NCI-H1930 (cell line): Measurements from ENCODE around the gene DEDD2.
A peak's percentile ranks its signal among the peaks of the same experiment; 100 is the strongest.
"Not testable (repeated sequence)": the region's sequence is repeated elsewhere in the genome, so short reads cannot be mapped to it uniquely, and the experiment has no call there.

Experiments used
- DNase-seq, 2 experiments: peaks; one replicate each; lab custom pipeline; 2025; lab: John Stamatoyannopoulos, UW

DEDD2 gene, protein sequence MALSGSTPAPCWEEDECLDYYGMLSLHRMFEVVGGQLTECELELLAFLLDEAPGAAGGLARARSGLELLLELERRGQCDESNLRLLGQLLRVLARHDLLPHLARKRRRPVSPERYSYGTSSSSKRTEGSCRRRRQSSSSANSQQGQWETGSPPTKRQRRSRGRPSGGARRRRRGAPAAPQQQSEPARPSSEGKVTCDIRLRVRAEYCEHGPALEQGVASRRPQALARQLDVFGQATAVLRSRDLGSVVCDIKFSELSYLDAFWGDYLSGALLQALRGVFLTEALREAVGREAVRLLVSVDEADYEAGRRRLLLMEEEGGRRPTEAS

DNA sequence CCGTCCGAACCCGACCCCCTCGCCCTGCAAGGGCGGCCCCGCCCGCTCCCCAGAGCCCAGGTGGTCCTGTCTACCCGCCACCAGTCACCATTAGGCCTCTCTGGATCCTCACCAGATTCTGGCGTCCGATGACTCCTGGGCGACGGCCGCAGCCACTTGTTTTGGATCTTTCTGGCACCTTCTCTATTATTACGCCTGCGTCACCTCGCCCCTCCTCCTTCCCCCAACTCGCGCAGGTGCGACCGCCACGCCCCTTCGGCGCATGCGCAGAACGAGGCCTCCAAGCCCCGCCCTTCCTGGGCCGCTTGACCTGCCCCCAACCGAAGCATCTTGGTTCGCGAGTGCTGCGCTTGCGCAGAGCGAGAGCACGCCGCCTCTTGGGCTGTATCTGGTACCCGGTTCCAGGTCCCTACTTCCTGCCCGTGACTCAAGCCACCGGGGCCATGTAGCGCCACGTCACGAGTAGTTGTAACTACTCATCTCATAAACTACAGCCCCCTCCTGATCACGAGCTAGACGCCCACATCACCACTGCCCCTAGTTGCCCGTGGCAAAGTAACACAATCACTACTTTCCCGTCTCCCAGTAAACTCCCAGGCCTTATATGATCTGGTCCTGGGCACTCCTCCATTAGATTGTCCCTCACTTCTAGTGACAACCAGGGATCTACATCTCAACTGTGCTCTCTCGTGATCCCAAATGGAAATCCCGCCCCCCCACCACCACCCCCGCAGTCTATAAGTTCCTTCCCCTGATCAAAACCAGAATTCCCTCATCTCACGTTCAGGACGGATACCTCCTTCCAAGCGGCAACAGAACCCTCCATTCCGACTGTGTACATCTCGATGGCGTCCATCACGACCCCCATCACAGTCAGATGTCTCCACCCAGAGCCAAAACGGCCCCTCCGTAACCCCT is at the start of gene DEDD2:
DEDD2 (minus strand) TSS at position 158 of the 918 bp plus-strand sequence. CDS start 670 bp downstream, outside the sequence.
- DNase-seq = peak; percentile 96 to 99

DNA sequence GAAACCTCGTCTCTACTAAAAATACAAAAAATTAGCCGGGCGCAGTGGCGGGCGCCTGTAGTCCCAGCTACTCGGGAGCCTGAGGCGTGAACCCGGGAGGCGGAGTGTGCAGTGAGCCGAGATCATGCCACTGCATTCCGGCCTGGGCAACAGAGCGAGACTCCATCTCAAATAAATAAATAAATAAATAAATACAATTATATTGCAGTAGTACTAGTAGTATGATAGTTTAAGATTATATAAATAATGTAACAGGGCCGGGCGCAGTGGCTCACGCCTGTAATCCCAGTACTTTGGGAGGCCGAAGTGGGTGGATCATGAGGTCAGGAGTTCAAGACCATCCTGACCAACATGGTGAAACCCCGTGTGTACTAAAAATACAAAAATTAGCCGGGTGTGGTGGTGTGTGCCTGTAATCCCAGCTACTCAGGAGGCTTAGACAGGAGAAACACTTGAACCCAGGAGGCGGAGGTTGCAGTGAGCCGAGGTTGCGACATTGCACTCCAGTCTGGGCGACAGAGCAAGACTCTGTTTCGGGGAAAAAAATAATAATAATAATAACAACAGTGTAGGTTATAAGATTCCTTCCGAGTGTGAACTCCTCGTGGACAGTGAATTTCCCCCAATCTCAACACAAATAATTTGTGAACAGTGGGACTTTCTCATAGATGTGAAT is 49.6 kb upstream of the DEDD2 start:
- DNase-seq = not testable (repeated sequence)

DNA sequence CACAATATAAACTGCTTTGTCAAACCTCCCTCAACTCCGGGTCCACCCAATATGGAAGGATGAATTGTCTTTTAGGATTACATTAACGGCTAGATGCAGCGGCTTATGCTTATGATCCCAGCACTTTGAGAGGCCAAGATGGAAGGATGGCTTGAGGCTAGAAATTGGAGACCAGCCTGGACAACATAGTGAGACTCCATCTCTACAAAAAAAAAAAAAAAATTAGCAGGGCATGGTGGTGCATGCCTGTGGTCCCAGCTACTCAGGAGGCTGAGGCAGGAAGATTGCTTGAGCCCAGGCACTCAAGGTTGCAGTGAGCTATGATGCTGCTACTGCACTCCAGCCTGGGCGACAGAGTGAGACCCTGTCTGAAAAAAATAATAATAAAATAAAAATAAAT is 48.6 kb upstream of the DEDD2 start:
- DNase-seq = not testable (repeated sequence)

DNA sequence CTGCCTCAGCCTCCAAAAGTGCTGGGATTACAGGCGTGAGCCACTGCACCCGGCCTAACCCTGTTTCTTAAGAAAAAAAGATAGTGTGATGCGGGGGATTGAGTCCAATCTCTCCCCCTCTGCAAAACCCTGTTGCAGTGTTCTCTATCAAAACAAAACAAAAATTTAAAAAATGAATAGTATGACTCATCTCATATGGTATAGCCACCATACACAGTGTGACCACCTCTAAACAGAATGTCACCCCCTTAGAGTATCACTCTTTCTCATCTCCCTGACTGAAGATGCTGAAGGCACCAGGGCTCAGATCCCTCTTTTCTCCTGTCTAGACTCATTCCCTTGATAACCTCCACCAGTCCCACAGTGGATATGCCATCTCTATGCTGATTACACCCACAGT is 44.3 kb upstream of the DEDD2 start:
- no peak for DNase-seq

DNA sequence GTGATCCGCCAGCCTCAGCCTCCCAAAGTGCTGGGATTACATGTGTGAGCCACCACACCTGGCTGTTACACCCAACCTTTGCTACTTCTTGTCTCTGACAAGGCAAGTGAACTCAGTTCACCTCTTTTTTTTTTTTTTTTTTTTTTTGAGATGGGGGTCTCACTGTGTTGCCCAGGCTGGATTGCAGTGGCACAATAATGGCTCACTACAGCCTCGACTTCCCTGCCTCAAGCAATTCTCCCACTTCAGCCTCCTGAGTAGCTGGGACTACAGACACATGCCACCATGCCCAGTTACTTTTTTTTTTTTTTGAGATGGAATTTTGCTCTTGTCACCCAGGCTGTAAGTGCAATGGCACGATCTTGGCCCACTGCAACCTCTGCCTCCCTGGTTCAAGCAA is 40.4 kb upstream of the DEDD2 start:
- DNase-seq = not testable (repeated sequence)

DNA sequence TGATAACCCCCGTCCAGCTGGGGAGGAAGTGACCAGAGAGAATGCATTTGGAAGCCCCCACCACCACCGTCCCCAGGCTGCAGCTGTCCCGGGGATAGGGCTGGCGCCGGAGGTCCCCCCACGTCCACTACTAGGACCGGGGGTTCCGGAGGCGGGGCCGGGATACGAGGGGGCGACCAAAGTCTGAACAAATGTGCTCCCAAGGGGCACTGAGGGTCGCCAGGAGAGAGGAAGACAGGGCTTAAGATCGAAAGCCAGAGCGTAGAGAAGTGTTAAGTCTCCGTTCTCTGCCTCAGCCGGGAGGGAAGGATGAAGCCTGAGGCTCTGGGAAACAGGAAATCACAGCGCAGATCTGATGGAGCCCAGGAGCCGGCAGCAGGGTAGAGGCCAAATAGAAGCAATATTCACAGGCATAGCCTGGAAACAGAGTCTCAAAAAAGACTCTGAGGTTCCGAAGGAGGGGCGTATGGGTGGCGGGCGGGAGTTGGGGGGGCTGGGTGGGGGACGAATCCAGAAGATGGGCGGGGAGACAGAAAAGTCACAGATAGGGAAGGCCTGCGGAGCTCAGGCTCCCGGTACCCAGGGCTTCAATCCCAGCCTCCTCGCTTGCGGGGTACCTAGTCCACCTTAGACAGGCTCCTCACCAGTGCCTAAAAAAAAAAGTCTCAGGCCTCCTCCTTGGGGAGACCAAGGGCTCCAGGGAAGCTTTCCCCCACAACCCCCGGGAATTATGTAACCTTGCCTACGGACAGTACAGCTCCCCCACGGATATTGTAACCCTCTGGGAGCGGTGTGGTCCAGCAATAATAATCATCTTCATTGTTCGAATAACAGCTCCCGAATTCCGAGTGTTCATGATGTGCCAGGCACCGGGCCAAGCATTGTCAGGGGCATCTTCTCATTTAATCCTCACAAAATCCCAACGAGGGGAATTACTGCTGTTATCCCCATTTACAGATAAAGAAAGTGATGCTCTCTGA is 38.6 kb upstream of the DEDD2 start:
- peak in 1 of 2 experiments; percentile 27 for DNase-seq

DNA sequence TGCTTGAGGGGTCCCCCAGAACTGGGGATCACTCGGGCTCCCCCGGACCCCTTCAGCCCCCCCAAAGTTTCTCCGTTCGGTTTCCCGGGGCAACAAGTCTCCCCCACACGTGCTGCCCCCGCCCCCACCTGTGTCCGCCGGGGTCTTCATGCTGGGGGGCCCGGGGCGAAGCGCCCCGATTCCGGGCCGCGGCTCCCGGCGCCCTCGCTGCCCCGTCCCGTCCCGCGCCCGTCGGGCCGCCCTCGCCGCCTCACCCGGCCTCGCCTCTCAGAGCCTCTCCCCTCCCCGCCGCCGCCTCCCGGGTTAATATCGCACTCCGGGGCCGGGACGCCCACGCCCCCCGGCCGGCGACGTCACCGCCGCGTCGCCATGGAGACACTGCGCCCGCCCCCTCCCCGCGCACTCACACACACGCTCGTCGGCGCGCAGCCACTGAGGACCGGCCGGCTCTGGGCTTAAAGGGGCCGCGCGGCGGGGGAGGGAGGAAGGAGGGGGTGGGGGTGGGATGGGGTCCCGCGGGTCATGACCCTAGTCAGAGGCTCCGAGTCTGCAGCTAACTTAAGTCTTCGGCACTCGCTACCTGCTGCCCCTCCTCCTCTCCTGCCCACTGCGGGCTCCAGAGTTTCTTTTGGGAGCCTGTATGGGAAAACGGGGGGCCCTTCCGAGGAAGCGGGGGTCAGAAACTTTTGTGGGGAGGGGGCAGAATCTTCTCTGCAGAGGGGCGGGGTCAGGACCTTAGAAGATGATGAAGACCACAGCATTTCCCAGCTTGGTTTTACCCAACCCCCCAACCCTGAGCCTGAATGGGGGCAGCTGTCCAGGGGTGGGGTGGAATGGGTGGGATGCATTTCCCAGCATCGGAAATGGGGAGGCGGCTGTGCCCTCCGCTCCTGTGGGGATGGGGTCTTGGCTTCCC is 37.6 kb upstream of the DEDD2 start, which contains the start of gene ERF:
ERF (minus strand) TSS at position 279 of the 916 bp plus-strand sequence; CDS start at position 150, 129 bp downstream.
- DNase-seq = peak; percentile 88 to 94

DNA sequence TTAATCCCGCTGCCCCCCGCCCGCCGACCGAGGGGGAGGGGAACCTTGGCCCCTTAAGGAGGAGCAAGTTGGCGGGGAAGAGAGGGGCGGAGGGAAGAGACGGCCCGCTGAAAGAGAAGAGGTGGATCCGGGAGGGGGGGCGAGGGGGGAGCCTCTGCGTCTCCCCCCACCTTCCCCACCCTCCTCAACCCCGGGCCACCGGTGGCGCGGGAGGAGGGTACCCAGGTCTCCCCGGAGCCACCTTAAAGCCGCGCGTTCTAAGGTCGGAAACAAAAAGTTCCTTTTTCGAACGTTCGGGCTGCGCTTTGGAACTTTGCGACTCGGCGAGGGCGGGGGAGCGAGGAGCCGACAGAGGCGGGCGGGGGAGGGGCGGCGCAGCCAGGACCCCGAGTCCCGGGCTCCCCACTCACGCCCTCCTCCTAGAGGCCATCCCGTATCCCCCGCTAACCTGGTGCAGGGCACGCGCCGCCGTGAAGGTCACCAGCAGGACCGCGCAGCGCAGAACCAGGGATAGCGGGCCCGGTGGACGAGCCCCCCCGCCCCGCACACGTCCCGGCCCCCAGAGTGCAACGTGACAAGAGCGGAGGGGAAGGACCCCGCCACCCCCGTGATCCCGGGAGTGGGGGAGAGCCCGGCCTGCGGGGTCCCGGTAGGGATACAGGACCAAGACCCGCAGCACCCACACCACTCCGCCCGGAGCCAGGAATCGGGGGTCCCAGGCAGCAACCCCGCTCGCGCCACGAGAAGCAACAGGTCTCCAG is 36.8 kb upstream of the DEDD2 start:
- peak in 1 of 2 experiments; percentile 45 for DNase-seq

DNA sequence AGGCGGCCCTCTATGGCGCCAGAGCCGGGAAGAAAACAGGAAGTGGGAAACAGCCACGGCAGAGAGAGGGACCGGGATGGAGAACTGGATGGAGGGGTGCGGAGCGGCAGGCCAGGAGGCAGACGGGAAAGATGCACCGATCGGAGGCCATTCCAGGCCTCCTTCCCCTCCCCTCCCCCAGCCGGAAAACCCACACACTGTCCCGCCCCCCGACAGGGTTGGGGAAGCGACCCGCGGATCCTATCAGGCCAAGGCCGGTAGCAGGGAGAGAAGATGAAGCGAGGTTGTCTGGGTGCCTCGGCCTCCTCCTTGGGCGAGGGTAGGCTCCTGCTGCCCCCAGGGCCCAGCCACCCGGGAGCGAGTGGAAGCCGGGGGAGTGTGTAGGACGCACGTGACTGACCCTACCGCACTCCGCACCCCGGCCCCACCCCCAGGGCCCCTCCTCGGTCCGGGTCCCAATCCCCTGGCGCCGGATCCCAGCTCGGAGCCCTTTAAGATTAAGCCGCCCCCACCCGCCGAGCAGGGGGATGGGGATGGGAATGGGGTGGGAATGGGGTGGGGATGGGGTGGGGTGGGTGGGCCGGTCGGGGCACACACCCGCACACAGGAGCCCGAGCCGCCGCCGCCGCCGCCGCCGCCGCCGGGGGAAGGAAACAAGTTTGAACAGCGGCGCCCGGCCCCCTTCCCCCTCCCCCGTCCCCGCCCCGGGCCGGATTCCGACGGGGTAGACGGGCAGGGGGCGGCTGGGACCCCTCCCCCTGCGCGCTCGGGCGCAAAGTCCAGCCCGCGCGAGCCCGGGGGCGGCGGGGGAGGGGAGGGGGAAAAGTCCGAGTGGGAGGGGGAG is 36.0 kb upstream of the DEDD2 start:
- DNase-seq = peak in 1 of 2 experiments; percentile 28

DNA sequence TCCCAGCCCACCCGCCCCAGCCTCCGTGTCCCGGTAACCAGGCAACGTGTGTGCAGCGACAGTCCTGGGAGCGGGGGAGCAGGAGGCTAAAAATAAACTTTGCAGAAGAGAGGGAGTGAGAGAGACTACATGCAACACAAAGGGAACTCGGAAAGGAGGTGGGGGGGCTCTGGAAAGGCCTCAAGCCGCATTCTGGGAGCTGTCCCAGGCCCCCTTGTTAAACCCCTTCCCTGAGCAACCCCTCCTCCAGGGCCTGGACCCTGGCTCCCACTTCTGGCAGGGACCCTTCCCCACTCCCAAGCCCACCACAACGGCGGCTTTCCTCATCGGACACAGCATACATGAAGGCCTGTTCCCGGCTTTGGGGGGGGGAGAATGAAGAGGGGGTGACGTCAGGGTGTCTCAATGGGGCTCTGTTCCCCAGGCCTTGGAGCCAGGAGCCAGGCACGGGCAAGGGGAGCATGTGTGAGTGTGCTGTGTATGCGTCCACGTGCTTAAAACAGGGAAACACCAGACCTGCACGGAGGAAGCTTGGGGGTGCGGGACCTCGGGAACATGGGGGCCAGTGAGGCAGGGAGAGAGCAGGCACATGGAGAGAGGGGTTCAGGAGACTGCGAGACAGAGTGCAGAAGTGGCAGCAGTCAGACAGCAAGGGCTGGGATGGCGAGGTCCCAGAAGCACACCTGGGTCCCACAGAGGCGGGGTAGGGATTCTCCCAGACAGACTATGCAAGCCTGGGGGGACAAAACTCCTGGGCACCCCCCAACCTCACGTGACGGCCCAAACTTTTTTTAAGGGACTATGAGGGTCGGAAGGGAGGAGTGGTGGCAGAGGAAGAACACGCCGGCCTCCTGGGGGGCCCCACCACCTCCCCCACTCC is 35.1 kb upstream of the DEDD2 start:
- DNase-seq = no peak

DNA sequence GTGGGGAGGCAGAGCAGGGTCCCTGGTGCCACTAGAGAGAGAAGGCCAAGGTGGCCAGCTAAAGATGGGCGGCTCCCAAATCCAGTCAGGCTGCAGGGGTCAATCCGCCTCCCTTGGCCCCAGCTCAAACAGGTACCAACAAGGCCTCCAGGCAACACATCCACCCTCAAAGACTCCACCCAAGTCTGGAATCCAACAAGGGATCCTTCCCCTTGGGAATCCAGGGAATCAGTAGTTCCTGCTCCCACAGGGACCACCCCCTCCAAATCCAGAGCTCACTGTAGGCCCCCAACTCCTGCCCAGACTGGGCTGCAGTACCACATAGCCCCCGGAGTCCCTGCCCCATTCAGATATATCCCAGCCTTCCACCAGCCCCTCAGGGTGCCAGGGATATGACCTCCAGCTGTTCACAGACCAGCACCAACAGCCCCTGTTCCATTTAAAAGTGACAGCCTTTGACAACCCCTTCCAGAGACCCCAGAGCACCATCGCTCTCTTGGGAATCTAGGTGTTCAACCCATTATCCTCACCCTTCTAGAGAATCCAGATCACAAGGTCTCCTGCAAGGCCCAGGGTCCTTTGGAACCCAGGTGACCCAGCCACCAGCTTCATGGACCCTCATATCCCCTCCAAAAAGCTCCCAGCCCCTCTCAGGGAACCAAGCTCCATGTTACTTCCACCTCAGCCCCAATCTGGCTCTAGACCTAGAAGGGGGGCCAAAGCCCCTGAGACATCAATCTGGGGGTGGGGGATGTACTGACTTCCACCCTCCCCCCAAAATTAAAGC is 34.3 kb upstream of the DEDD2 start:
- DNase-seq = no peak

DNA sequence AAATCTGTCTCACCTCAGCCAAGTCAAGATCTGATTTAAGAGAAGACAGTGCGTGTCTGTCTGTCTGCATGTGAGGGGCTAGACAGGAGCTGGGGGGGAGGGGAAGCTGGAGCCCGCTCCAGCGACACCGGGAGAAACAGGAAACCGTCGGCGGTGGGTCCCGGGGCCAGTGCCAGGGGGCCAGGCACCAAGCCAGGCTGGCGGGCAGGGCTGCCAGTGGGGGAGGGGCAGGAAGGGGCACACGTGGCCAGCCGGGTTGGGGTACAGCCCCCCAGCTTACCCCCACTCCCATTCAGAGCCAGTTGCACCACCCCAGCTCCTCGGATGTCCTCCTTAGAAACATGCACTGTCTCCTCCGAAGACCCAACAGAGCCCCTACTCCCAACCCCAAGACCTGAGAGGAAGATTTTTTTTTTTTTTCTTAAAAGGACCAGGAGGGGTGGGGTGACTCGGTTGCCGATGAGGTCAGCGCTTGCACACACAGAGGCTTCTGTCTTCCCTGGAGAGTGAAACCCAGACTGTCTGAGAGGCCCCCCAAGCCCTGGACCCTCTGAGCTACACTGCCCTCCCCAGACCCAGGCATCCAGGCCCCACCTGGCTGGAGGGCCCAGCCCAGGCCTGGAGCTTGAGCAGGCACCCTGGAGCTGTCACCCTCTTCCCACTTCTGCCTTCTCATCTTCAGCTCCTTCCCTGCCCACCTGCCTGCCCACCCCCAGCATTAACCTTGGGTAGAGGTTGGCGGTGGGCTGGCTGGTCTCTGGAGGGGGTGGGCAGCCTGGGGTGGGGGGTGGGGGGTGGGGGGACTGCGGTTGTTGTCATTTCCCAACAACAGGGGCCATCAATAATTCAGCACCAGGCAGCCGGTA is 33.4 kb upstream of the DEDD2 start:
- DNase-seq = no peak

DNA sequence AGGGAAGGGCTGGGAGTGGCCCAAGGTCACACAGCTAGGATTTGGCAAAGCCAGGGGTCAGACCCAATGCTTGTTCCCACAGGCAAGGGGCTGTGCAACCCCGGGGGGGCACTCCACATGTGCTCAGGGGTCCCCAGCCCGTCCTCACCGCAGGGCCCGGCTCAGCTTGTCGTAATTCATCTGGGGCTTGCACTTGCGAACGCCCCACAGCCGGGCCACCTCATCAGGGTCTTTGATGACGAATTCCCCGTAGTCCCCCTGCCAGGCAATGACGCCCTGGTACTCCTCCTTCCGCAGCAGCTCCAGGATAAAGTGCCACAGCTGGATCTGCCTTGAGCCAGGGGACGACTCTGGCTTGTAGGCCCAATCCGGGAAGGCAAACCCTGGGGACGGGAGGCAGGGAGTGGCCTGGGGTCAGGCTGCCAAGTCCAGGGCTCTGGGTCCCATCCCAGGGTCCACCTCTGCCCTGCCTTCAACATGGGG is 32.7 kb upstream of the DEDD2 start:
- no peak for DNase-seq

DNA sequence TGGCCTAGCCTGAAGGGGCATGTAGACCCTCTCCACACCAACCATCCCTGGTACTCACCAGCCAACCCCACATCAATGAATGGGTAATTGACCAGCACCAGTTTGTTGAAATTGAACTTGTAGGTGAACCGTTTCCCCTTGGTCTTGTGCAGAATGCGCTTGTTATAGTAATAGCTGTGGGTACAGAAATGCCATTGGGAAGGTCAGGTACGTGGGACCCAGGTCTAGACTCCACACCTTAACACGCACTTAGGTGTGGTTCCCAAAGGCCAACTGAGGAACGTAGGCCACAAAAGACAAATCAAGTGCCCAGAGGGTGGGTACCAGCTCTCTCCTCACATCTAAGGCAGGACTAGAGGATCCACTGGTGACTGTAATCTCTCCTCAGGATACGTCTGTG is 32.3 kb upstream of the DEDD2 start:
- DNase-seq = no peak

DNA sequence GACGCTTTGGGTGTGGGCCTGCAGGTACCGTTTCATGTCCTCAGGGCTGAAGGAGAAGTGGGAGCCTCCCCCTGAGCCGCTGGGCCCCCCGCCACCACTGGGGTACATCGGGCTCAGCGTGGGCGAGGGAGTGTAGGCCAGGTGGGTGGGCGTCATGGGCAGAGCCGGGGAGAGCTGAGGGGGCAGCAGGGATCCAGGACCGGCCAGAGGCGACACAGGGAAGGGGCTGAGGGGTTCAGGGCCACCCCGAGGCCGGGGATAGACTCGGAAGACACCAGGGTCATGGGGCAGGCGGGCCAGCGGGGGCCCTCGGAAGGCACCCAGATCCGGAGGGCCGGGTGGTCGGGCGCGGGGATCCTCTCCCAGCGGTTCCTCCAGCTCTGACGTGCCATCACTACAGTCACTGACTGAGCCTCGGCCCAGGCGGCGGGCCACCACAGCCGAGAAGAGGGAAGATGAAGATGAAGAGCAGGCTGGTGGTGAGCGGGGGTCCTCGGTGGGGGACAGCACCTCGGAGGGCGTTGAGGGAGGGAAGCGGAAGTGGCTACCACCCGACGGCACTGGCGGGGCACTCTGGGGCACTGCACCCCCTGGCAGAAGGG is 31.8 kb upstream of the DEDD2 start:
- no peak for DNase-seq
